ENCODE results near the gene TRIM47.

Gene TRIM47, protein sequence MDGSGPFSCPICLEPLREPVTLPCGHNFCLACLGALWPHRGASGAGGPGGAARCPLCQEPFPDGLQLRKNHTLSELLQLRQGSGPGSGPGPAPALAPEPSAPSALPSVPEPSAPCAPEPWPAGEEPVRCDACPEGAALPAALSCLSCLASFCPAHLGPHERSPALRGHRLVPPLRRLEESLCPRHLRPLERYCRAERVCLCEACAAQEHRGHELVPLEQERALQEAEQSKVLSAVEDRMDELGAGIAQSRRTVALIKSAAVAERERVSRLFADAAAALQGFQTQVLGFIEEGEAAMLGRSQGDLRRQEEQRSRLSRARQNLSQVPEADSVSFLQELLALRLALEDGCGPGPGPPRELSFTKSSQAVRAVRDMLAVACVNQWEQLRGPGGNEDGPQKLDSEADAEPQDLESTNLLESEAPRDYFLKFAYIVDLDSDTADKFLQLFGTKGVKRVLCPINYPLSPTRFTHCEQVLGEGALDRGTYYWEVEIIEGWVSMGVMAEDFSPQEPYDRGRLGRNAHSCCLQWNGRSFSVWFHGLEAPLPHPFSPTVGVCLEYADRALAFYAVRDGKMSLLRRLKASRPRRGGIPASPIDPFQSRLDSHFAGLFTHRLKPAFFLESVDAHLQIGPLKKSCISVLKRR

GRCh38 chr17:75878174-75878998 lies at the start of gene TRIM47:
Gene TRIM47 (minus strand): TSS chr17:75878581. CDS start chr17:75878548, 33 bp downstream.
- Histone ChIP-seq H3K9me3 (ENCODE audit: control insufficient read depth, insufficient read depth, low read length) (no peaks in the 10 kb centered on the region), H3K4me1 (ENCODE audit: insufficient read depth, low read length) (peaks cover 13% of the 10 kb centered on the region; the same call in 1 of the 2 replicates), H3K36me3 (ENCODE audit: insufficient read depth, low read length) (no peaks in the 10 kb centered on the region), H3K9ac (ENCODE audit: low read depth, low read length) (peak within 1 kb of the TSS; percentile 69)

GRCh38 chr17:75927286-75927922 lies 49.0 kb upstream of the TRIM47 start:
- no peaks in the 10 kb centered on the region; the same call in 1 of the 2 replicates for H3K36me3 ChIP-seq (ENCODE audit: insufficient read depth, low read length)
- H3K9ac ChIP-seq (ENCODE audit: low read depth, low read length), result no peak overlapping the region
- no peaks in the 10 kb centered on the region for H3K9me3 ChIP-seq (ENCODE audit: control insufficient read depth, insufficient read depth, low read length)
- no peaks in the 10 kb centered on the region for H3K4me1 ChIP-seq (ENCODE audit: insufficient read depth, low read length)

DNA sequence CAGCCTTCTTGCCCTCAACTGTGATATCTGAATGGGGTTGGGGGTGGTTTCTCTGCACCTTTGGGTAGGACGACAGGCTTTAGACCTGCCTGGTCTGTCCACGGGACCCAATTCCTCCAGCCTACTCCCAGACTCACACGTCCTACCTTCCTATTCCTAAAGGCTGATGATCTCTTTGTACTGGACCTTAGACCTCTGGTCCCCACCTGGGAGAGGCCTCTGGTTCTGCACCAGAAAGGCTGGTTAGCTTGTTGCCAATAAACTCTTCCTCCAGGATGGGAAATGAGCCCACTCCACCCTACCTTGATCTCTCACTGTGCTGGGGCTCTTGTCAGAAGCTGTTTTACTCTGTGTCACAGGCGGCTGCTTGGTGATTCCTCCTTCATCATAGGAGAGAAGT lies 48.1 kb upstream of the TRIM47 start:
- Histone ChIP-seq H3K9me3 (ENCODE audit: control insufficient read depth, insufficient read depth, low read length) (no peaks in the 10 kb centered on the region), H3K4me1 (ENCODE audit: insufficient read depth, low read length) (no peaks in the 10 kb centered on the region), H3K36me3 (ENCODE audit: insufficient read depth, low read length) (no peaks in the 10 kb centered on the region; the same call in 1 of the 2 replicates), H3K9ac (ENCODE audit: low read depth, low read length) (no peak overlapping the region)

DNA sequence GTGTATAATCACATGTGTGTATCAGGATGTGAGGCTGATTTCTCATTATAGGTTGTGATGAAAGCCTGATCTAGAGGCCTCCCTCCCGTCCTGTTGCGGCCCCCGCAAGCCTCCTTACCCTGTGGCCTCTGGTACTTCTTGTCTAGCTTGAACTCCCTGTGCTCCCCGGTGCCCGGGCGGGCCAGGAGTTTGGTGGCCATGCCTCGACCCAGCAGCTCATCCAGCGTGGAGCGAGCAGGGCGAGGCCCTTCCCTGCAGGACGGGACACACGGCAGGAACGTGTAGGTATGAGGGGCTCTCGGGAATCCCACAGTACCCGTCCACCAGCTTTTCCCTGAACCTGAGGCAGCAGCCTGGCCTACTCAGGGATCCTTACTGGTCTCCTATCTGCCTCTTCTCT lies 47.5 kb upstream of the TRIM47 start:
- H3K9ac ChIP-seq (ENCODE audit: low read depth, low read length), result no peak overlapping the region
- H3K4me1 ChIP-seq (ENCODE audit: insufficient read depth, low read length), result no peaks in the 10 kb centered on the region
- no peaks in the 10 kb centered on the region; the same call in 1 of the 2 replicates for H3K36me3 ChIP-seq (ENCODE audit: insufficient read depth, low read length)
- H3K9me3 ChIP-seq (ENCODE audit: control insufficient read depth, insufficient read depth, low read length), result no peaks in the 10 kb centered on the region

DNA sequence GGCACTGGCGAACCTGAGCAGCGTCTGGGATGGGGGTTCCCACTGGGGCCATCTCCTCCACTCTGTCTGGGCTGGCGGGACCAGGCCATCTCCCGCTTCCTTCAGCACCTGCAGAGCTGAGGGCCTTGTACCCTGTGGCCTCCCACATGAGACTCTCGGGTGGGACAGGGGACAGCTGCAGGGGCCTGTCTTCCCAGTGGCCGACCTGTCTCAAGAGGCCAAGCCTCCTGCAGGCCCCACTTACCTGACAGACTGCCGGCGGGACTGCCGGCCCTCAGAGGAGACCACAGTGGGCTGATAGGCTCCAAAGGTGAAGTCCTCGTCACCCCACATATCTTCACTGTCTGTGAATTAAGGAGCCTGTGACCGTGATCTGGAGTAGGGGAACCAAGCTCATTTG lies 46.7 kb upstream of the TRIM47 start:
- H3K36me3 ChIP-seq (ENCODE audit: insufficient read depth, low read length), result no peaks in the 10 kb centered on the region; the same call in 1 of the 2 replicates

DNA sequence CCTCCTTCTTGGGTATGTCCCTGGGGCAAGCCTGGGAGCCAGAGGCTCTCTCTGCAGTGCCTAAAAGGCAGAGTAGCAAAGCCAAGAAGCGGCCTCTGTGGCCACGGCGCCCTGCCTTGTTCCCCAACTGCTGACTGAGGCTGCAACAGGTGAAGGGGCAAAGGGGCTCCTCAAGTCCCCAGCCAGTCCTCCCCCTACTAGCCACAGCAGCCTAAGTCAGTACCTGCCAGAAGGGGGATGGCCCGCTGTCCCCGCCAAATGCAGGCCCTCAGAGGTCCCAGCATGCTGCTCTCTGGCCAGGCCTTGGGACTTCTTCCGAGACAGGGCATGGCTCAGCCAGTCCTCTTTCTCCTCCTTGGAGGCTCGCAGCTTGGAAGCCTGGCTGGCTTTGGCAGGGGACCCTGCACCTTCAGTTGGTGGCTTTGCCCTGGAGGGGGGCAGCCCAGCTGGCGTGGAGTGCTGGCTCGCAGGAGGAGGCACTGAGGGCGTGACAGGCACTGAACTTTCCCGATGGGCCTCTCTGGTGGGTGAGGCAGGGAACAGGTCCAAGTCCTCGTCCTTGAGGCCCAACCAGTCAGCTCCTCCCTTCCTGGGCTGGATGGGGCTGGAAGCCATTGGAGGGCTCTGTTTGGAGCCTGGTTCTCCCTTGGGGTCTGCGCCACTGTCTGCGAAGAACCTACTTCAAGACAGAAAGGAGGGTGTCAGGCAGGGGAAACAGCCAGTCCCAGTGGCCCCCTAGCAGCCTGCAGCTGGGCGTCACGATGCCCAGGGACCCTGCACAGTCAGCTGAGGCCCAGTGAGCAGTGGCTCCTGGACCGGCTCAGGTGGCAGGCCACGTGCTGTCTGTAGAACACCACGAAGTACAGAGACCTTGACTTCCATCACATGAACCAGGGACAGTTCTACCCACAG lies 44.8 kb upstream of the TRIM47 start:
- Histone ChIP-seq H3K9me3 (ENCODE audit: control insufficient read depth, insufficient read depth, low read length) (no peaks in the 10 kb centered on the region), H3K4me1 (ENCODE audit: insufficient read depth, low read length) (no peaks in the 10 kb centered on the region), H3K36me3 (ENCODE audit: insufficient read depth, low read length) (no peaks in the 10 kb centered on the region; the same call in 1 of the 2 replicates), H3K9ac (ENCODE audit: low read depth, low read length) (no peak overlapping the region)

More for the DNA sequence above, 46.7 kb upstream of the TRIM47 start:
- H3K9ac ChIP-seq (ENCODE audit: low read depth, low read length), result no peak overlapping the region
- H3K4me1 ChIP-seq (ENCODE audit: insufficient read depth, low read length), result no peaks in the 10 kb centered on the region
- H3K9me3 ChIP-seq (ENCODE audit: control insufficient read depth, insufficient read depth, low read length), result no peaks in the 10 kb centered on the region

- Histone ChIP-seq H3K4me1 (ENCODE audit: insufficient read depth, low read length) (no peaks in the 10 kb centered on the region), H3K9me3 (ENCODE audit: control insufficient read depth, insufficient read depth, low read length) (no peaks in the 10 kb centered on the region), H3K9ac (ENCODE audit: low read depth, low read length) (no peak overlapping the region), H3K36me3 (ENCODE audit: insufficient read depth, low read length) (no peaks in the 10 kb centered on the region; the same call in 1 of the 2 replicates)
These were observed 44.0 kb upstream of the TRIM47 start for GRCh38 chr17:75922173-75922961.

DNA sequence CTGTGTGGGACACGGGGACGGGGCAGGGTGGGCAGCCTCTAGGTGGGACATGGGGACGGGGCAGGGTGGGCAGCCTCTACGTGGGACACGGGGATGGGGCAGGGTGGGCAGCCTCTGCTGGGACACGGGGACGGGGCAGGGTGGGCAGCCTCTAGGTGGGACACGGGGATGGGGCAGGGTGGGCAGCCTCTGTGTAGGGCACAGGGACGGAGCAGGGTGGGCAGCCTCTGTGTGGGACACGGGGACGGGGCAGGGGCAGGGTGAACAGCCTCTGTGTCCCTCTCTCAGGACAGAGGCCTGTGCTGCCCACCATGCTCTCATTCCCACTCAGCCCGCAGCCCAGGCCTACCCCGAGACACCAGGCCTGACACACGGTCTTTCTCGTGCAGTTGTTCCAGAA lies 43.2 kb upstream of the TRIM47 start:
- H3K36me3 ChIP-seq (ENCODE audit: insufficient read depth, low read length), result peaks cover 4% of the 10 kb centered on the region; the same call in 1 of the 2 replicates
- no peak overlapping the region for H3K9ac ChIP-seq (ENCODE audit: low read depth, low read length)
- H3K9me3 ChIP-seq (ENCODE audit: control insufficient read depth, insufficient read depth, low read length), result no peaks in the 10 kb centered on the region
- H3K4me1 ChIP-seq (ENCODE audit: insufficient read depth, low read length), result no peaks in the 10 kb centered on the region

DNA sequence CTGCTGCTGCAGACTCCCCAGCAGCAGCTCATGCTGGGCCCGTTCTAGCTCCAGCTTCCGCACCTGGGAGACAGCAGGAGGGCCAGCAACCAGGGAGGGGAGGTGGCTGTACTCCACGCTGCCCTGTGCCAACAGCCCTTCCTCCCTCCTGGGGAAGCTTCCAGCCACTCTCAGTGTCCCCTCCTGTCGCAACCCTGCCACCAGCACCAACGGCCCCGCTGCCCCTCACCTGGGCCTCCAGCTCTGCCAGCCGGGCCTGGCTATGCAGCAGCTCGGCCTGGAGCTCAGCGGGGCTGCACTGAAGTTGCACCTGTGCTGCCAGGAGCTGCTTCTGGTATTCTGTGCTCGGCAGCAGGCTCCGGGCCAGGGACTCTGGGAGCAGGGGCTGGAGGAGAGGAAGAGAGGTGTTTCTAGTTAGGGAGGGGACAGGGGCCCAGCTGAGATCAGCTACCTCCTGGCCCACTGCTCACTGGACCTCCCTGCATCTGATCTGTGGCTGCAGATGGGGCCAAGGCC lies 41.7 kb upstream of the TRIM47 start:
- H3K9me3 ChIP-seq (ENCODE audit: control insufficient read depth, insufficient read depth, low read length), result no peaks in the 10 kb centered on the region
- no peak overlapping the region for H3K9ac ChIP-seq (ENCODE audit: low read depth, low read length)
- H3K4me1 ChIP-seq (ENCODE audit: insufficient read depth, low read length), result no peaks in the 10 kb centered on the region
- peaks cover 4% of the 10 kb centered on the region; the same call in 1 of the 2 replicates for H3K36me3 ChIP-seq (ENCODE audit: insufficient read depth, low read length)

DNA sequence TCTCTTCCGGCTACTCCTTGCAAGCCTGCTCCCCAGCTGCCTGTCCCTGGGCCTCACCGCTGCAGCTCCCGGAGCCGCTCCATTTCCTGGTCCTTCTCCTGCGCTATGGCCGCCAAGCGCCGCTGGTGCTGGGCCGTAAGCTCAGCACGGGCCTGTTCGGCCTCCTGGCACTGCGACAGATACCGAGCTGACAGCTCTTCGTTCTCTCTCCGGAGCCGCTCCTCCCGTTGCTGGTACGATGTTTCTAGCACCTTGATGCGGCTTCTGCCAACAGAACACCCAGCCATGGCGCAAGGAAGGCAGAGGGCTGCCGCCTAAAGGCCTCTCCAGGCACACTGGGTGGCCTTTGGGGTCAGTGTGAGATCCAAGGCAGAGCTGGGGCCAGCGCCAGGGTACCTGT lies 41.2 kb upstream of the TRIM47 start:
- Histone ChIP-seq H3K4me1 (ENCODE audit: insufficient read depth, low read length) (no peaks in the 10 kb centered on the region), H3K9ac (ENCODE audit: low read depth, low read length) (no peak overlapping the region), H3K36me3 (ENCODE audit: insufficient read depth, low read length) (peaks cover 4% of the 10 kb centered on the region; the same call in 1 of the 2 replicates), H3K9me3 (ENCODE audit: control insufficient read depth, insufficient read depth, low read length) (no peaks in the 10 kb centered on the region)

GRCh38 chr17:75917917-75918445 lies 39.6 kb upstream of the TRIM47 start:
- H3K9ac ChIP-seq (ENCODE audit: low read depth, low read length), result no peak overlapping the region
- no peaks in the 10 kb centered on the region for H3K9me3 ChIP-seq (ENCODE audit: control insufficient read depth, insufficient read depth, low read length)
- peaks cover 4% of the 10 kb centered on the region; the same call in 1 of the 2 replicates for H3K36me3 ChIP-seq (ENCODE audit: insufficient read depth, low read length)
- no peaks in the 10 kb centered on the region for H3K4me1 ChIP-seq (ENCODE audit: insufficient read depth, low read length)
